Trophoblast cell (in vitro differentiated cells and primary cell): ENCODE data around the gene SLC38A4.

Experiments
- DNase-seq, 2 donors: peaks; one replicate each; pipeline ENCODE4 v3.0.0-alpha.2; 2016
- H2AFZ ChIP-seq: 2 replicates; pipeline ENCODE4 v1.6.1; 2013; ENCODE audit warnings: low read length, moderate library complexity, mild to moderate bottlenecking; ENCODE audit not compliant: insufficient read depth, poor library complexity
- H2AK5ac ChIP-seq: 2 replicates; pipeline ENCODE4 v1.6.1; 2013; ENCODE audit warnings: mild to moderate bottlenecking, low read length
- H2BK120ac ChIP-seq: 2 replicates; pipeline ENCODE4 v1.6.1; 2013; ENCODE audit warnings: low read length, mild to moderate bottlenecking, moderate library complexity; ENCODE audit not compliant: insufficient read depth, poor library complexity
- H2BK12ac ChIP-seq: 2 replicates; pipeline ENCODE4 v1.6.1; 2013; ENCODE audit warnings: mild to moderate bottlenecking, low read length, moderate library complexity
- H2BK5ac ChIP-seq: 2 replicates; pipeline ENCODE4 v1.6.1; 2013; ENCODE audit warnings: low read length, low read depth, moderate library complexity, mild to moderate bottlenecking; ENCODE audit not compliant: poor library complexity
- H3K14ac ChIP-seq: 2 replicates; pipeline ENCODE4 v1.6.1; 2013; ENCODE audit warnings: mild to moderate bottlenecking, low read length
- H3K18ac ChIP-seq: 2 replicates; pipeline ENCODE4 v1.6.1; 2013; ENCODE audit warnings: mild to moderate bottlenecking, low read length
- H3K23ac ChIP-seq: 2 replicates; pipeline ENCODE4 v1.6.1; 2013; ENCODE audit warnings: low read length
- H3K27ac ChIP-seq: 2 replicates; pipeline ENCODE4 v1.5.1; 2013; ENCODE audit warnings: low read depth, mild to moderate bottlenecking, inconsistent platforms, low read length, moderate library complexity
- H3K27me3 ChIP-seq: 2 replicates; pipeline ENCODE4 v1.6.1; 2013; ENCODE audit warnings: inconsistent platforms, mild to moderate bottlenecking, low read length, moderate library complexity; ENCODE audit not compliant: insufficient read depth
- H3K36me3 ChIP-seq, 2 experiments: 1 replicate in 1 of 2; 2 replicates in 1 of 2; pipeline ENCODE4 v1.6.1; 2013; ENCODE audit warnings: low read length in 2 of 2, mild to moderate bottlenecking in 2 of 2, moderate library complexity in 1 of 2; ENCODE audit not compliant: insufficient read depth in 2 of 2, control insufficient read depth in 1 of 2
- H3K4ac ChIP-seq: 2 replicates; pipeline ENCODE4 v1.6.1; 2013; ENCODE audit warnings: low read depth, mild to moderate bottlenecking, low read length, moderate library complexity
- H3K4me1 ChIP-seq, 2 experiments: 1 replicate in 1 of 2; 2 replicates in 1 of 2; pipeline ENCODE4 v1.6.1; 2013; ENCODE audit warnings: low read length in 2 of 2, mild to moderate bottlenecking in 2 of 2, moderate library complexity in 1 of 2; ENCODE audit not compliant: insufficient read depth in 2 of 2, control insufficient read depth in 1 of 2
- H3K4me2 ChIP-seq: 2 replicates; pipeline ENCODE4 v1.6.1; 2013; ENCODE audit warnings: inconsistent platforms, mild to moderate bottlenecking, low read length, moderate library complexity
- H3K4me3 ChIP-seq: 2 replicates; pipeline ENCODE4 v1.5.1; 2013; ENCODE audit warnings: mild to moderate bottlenecking, low read depth, low read length, inconsistent platforms
- H3K79me1 ChIP-seq: one replicate; pipeline ENCODE4 v1.6.1; 2013; ENCODE audit warnings: low read length
- H3K79me2 ChIP-seq: 2 replicates; pipeline ENCODE4 v1.6.1; 2013; ENCODE audit warnings: low read length, mild to moderate bottlenecking; ENCODE audit not compliant: control insufficient read depth, insufficient read depth, poor library complexity
- H3K9ac ChIP-seq: 2 replicates; pipeline ENCODE4 v1.6.1; 2013; ENCODE audit warnings: mild to moderate bottlenecking, low read length
- H3K9me3 ChIP-seq: 2 replicates; pipeline ENCODE4 v1.6.1; 2013; ENCODE audit warnings: low read depth, mild to moderate bottlenecking, control low read depth, inconsistent platforms, low read length; ENCODE audit not compliant: insufficient read depth
- H4K12ac ChIP-seq: 2 replicates; pipeline ENCODE4 v1.6.1; 2013; ENCODE audit warnings: low read depth, mild to moderate bottlenecking, low read length, moderate library complexity
- H4K8ac ChIP-seq: 2 replicates; pipeline ENCODE4 v1.6.1; 2013; ENCODE audit warnings: low read depth, mild to moderate bottlenecking, low read length, moderate library complexity
- H4K91ac ChIP-seq: one replicate; pipeline ENCODE4 v1.6.1; 2013; ENCODE audit warnings: low read depth, mild to moderate bottlenecking, low read length, moderate library complexity
- WGBS: extraction: QIAGEN DNeasy Blood & Tissue Kit; methylation state at CpG from one replicate; pipeline ENCODE4 v1.1.7; 2013; ENCODE audit warnings: missing lambda C conversion rate; ENCODE audit not compliant: insufficient read length, insufficient coverage; ENCODE audit errors: extremely low coverage; 5-methylcytosine and 5-hydroxymethylcytosine counted together

The SLC38A4 gene

DNA sequence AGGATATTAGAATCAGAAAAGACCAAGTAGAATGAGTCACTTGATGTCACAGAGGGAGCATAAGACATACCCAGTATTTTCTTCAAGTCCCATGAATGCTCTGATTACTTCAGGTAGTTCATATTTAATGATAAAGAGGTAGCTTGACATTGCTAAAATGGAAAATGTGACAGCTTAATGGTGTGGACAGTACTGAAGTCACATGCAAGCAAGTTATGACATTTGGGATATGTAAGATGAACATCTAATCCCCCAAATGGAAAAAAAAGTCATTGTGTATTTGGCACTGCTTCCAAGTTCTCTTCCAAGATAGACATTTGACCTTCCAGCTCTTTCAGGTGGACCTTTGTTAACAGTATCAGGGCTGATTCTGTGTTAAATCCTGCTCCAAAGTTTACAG is 45.9 kb downstream of the SLC38A4 start:
- no peak overlapping the region for H4K12ac ChIP-seq
- no peak overlapping the region for H4K91ac ChIP-seq
- DNase-seq, result no peak
- H3K4me2 ChIP-seq, result no peak overlapping the region
- H3K27ac ChIP-seq, result no peak overlapping the region
- no peak overlapping the region for H3K14ac ChIP-seq
- no peaks in the 10 kb centered on the region for H3K9me3 ChIP-seq
- H2BK5ac ChIP-seq, result no peak overlapping the region
- H3K4me1 ChIP-seq, result no peaks in the 10 kb centered on the region
- H3K36me3 ChIP-seq, result no peaks in the 10 kb centered on the region
- H3K79me1 ChIP-seq, result no peaks in the 10 kb centered on the region
- no peak overlapping the region for H2BK12ac ChIP-seq
- no peak overlapping the region for H3K4ac ChIP-seq
- no peak overlapping the region for H3K18ac ChIP-seq
- H3K4me3 ChIP-seq, result no peak overlapping the region
- no peak overlapping the region for H4K8ac ChIP-seq
- no peaks in the 10 kb centered on the region for H3K27me3 ChIP-seq
- H2AFZ ChIP-seq, result no peak overlapping the region
- no peak overlapping the region for H3K9ac ChIP-seq
- H3K23ac ChIP-seq, result no peak overlapping the region
- H3K79me2 ChIP-seq, result no peaks in the 10 kb centered on the region
- no peak overlapping the region for H2BK120ac ChIP-seq
- no peak overlapping the region for H2AK5ac ChIP-seq

DNA sequence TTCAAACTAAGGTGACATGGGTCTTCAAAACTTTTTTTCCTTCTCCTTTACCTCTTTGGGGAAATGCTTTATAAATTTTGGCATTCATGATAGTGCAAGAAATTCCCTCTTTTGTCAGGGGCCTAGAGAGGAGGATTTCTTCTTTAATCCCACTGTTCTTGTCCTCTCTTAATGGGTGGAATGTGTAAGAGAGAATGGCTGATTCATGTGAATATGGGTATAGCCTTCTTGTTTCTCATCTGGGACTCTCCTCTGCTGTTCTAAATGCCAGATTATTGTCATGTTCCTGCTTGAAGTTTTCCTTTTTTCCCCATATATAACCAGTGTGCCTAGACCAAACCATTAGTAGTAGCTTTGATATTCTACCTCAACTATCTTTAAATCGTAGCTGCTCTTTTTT is 46.7 kb downstream of the SLC38A4 start:
- no peak overlapping the region for H2BK12ac ChIP-seq

DNA sequence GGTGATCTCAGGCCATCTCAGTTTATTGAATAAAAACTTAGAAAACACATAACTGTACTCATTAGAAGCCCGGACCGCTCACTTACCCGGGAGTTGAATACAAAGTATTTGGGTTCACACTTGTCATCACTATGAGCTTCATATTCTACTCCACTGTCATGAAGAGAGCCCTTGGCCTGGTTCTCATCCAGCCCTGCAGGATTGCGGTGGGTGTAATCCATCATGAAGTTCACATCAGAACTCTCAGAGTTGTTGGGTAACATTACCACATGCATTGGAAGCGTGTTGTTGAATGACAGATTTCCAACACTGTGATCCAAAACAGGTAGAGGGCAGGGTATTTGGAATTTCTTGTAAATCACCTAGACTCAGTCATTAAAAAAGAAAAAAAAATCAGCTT is 47.4 kb downstream of the SLC38A4 start:
- Histone ChIP-seq H2AFZ (no peak overlapping the region), H3K9me3 (no peaks in the 10 kb centered on the region), H3K79me1 (no peaks in the 10 kb centered on the region), H3K4me1 (no peaks in the 10 kb centered on the region), H3K9ac (no peak overlapping the region), H3K27me3 (no peaks in the 10 kb centered on the region), H4K12ac (no peak overlapping the region), H3K18ac (no peak overlapping the region), H3K27ac (no peak overlapping the region), H3K4me3 (no peak overlapping the region), H3K23ac (no peak overlapping the region), H3K36me3 (no peaks in the 10 kb centered on the region), H2BK12ac (no peak overlapping the region), H4K8ac (no peak overlapping the region), H2BK5ac (no peak overlapping the region), H3K4me2 (no peak overlapping the region), H3K14ac (no peak overlapping the region), H3K4ac (no peak overlapping the region), H3K79me2 (no peaks in the 10 kb centered on the region), H4K91ac (no peak overlapping the region), H2AK5ac (no peak overlapping the region), H2BK120ac (no peak overlapping the region)
- no CpG with 5 or more reads among the region's 5 CpGs for WGBS
- no peak for DNase-seq

More for the DNA sequence above, 46.7 kb downstream of the SLC38A4 start:
- H4K91ac ChIP-seq, result no peak overlapping the region
- no peak overlapping the region for H3K23ac ChIP-seq
- no CpG with 5 or more reads among the region's 1 CpG for WGBS
- H3K4ac ChIP-seq, result no peak overlapping the region
- H2AFZ ChIP-seq, result no peak overlapping the region
- H2BK5ac ChIP-seq, result no peak overlapping the region
- no peak overlapping the region for H3K4me3 ChIP-seq
- no peaks in the 10 kb centered on the region for H3K4me1 ChIP-seq
- H3K18ac ChIP-seq, result no peak overlapping the region
- H4K12ac ChIP-seq, result no peak overlapping the region
- H3K9ac ChIP-seq, result no peak overlapping the region
- H3K27ac ChIP-seq, result no peak overlapping the region
- no peaks in the 10 kb centered on the region for H3K9me3 ChIP-seq
- no peak overlapping the region for H2BK120ac ChIP-seq
- no peaks in the 10 kb centered on the region for H3K79me1 ChIP-seq
- no peaks in the 10 kb centered on the region for H3K79me2 ChIP-seq
- H3K4me2 ChIP-seq, result no peak overlapping the region
- H4K8ac ChIP-seq, result no peak overlapping the region
- H3K27me3 ChIP-seq, result no peaks in the 10 kb centered on the region
- no peaks in the 10 kb centered on the region for H3K36me3 ChIP-seq
- no peak overlapping the region for H2AK5ac ChIP-seq
- no peak for DNase-seq
- no peak overlapping the region for H3K14ac ChIP-seq

DNA sequence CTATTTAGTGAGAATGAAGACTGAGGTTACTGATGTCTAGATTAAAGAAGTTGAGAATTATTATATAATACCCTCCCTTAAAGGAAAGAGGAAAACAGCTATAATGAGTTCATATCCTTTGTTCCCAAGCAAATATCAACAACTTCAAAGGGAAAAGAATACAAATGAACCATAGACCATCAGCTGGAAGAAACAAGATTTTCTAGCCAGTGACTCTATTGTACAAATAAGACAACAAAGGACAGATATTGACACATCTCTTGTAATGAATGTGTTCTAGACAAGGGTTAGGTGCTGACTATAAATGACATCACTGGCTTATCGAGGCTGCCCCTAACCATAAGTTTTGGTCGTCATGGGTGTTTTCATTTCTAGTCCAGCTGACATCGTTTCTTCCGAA is 48.2 kb downstream of the SLC38A4 start:
- 100% methylated on average over 2 of the region's 4 CpGs for WGBS
- H4K8ac ChIP-seq, result no peak overlapping the region

More for the DNA sequence above, 48.2 kb downstream of the SLC38A4 start:
- Histone ChIP-seq H3K79me1 (no peaks in the 10 kb centered on the region), H3K9me3 (no peaks in the 10 kb centered on the region), H3K14ac (no peak overlapping the region), H3K4me2 (no peak overlapping the region), H3K79me2 (no peaks in the 10 kb centered on the region), H4K12ac (no peak overlapping the region), H3K27ac (no peak overlapping the region), H3K4ac (no peak overlapping the region), H3K36me3 (no peaks in the 10 kb centered on the region), H3K23ac (no peak overlapping the region), H2AFZ (no peak overlapping the region), H2BK120ac (no peak overlapping the region), H4K91ac (no peak overlapping the region), H3K4me1 (no peaks in the 10 kb centered on the region), H2AK5ac (no peak overlapping the region), H2BK5ac (no peak overlapping the region), H2BK12ac (no peak overlapping the region), H3K4me3 (no peak overlapping the region), H3K18ac (no peak overlapping the region), H3K9ac (no peak overlapping the region), H3K27me3 (no peaks in the 10 kb centered on the region)
- DNase-seq, result no peak
